NCI-H146 treated with DMSO at 0.1 percent for 48 hours (cell line): ENCODE results near the gene MFSD12.

Source experiments
- DNase-seq: peaks from one replicate; lab custom pipeline; 2025; ENCODE audit not compliant: unreplicated experiment; lab: John Stamatoyannopoulos, UW

Gene MFSD12

DNA sequence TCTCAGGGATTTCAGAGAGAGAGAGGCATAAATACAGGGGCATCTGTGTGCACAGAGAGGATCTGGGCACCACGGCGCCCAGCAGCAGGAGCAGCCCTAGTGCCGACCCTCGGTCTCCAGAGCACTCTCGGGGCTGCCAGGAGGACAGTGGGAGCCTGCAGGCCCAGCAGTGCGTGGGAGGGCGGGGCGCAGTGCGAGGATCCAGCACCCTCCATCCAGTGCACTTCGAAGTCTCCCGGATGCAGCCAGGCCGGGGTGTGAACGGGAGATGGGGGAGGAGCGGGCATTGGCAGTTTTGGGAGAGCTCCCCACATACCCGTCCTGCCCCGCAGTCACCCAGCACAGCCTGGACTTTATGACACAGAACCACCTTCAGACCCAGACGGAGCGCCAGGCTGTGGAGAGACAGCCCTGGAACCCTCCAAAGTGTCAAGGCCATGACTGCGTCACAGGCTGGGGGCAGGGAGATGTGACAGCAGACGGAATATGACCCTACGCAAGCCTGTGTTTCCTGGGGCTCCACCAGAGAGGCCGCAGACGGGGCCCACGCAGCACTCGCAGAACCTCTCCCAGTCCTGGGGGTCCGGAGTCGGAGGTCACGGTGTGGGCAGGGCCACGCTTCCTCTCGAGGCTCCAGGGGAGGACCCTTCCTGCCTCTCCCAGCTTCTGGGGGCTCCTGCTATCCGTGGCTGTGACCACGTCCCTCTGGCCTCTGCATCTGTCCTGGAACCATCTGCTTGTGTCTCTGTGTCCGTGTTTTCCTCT is 33.1 kb downstream of the MFSD12 start:
- DNase-seq: no peak

DNA sequence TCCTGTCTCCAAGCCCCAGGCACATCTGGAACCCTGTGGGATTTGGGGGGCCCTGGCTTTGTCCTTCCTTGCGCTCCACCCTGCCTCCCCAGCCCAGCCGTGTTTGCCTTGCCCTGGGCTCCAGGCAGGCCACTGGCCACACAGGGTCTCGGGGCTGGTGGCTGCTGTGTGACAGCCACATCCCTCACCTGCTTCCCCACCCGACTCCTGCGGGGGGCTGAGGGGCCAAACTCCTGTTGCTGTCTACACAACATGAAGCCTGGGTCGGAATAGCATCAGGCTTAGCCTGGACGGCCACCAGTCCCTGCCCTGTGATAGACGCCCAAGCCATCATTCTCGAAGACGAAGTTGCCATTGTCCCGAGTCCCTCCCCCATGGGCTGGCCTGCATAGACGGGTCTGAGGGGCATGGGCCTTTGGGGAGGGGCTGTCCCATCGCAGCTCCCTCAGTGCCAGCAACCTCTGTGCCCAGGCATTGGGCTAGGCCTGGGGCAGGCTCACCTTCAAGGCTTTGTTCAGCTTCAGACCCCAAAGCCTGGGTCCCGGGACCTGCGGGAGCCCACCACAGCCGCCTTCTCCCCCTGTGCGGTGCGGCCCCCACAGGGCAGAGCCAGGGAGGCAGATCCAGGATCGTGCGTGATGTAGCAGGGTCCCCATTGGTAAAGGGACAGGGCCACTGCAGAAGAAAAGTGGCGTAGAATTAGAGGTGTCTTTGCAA is 33.9 kb downstream of the MFSD12 start:
- no peak for DNase-seq

DNA sequence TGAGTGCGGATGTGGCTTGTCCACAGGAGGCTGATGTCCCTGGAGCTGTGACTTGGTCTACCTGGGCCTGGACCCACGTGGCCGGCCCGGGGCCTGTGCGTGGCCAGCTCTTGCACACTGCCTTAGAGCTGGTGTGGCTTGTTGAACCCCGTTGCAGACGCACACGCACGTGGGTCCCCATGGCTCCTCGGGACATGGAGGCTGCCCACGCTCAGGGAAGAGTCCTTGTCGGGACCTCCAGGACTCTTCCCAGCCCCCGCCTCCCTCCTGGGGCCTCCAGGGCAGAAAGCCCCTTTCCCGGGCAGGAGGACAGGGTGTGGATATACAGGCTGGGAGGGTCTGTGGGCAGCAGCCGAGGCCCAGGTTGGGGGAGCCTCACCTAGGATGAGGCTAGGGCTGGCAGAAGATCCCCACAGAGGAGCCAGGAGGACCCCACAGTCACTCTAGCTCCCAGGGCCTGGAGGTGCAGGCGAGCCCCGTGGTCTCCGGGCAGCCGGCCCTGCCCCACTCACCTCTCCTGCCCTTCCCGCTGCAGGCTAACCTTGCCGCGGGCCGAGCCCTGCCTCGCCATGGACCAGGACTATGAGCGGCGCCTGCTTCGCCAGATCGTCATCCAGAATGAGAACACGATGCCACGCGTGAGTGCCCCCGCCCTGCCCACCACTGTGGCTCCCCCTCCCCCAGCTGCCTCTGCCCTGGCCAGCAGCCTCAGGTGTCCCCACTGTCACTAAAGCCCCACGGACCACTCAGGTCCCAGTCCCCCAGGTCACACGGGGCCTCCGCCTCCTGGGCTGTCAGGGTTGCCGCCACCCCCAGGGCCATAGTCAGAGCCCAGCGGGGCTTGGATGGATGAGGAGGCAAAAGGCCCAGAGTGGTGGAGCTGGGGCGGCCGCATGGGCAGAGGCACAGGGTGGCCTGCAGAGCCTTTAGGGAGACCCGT is 34.7 kb downstream of the MFSD12 start:
- DNase-seq: no peak

DNA sequence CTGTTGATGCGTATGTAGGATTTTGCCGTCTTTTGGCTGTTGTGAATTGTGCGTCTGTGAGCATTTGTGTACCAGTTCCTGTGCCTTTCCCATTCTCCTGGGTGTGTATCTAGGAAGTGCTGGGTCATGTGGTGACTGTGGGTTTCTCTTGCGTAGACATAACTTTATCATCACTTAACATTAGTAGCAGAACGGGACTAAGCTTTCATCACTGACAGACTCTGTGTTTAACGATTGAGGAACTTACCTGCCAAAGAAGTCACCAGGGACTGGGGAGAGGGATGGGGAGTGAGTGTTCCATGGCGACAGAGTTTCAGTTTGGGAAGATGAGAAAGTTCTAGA is 36.3 kb downstream of the MFSD12 start:
- DNase-seq: no peak

- DNase-seq: no peak
Measured at GRCh38 chr19:3520166-3521103, 37.0 kb downstream of the MFSD12 start.

GRCh38 chr19:3519126-3519525 is 38.3 kb downstream of the MFSD12 start:
- no peak for DNase-seq

GRCh38 chr19:3518659-3519058 is 38.7 kb downstream of the MFSD12 start:
- DNase-seq: no peak

DNA sequence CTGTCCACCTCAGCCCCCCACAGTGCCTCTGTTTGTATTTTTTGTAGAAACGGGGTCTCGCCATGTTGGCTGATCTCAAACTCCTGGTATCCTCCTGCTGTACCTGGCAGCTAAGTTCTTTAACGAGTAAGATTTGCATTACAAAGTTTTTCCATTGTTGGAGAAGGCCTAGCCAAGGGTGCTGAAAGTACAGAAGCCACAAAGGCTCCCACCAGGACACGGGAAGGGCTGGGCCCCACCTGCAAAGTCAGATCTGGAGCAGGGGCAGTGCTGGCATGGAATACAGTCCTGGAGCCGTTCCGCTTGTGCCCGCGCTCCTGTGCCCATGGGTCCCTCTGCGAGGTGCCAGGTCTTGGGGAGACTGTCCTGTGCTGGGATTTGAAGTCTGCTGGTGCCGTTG is 39.1 kb downstream of the MFSD12 start:
- DNase-seq: no peak

GRCh38 chr19:3517638-3518037 is 39.7 kb downstream of the MFSD12 start:
- DNase-seq: no peak

DNA sequence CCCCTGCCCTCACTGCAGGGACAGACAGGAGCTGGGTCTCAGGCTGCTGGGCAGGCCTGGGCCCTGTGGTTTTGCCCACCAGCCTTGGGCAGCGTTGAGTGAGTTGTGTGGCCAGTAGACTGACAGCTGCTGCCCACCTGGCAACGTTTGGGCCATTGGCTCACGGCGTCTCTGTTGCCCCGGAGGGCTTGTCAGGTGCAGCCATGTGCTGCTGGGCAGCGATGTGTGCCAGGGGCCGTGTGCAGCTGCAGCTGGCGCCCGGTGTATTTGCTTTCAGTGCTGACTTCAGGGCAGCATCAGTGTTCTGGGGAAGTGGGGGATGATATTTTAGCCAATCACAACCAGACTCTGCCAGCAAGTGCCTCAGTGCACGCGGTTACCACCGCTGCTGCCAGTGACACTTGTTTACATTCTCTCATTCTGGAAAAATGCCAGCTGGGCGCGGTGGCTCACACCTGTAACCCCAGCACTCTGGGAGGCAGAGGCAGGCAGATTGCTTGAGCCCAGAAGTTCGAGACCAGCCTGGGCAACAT is 40.6 kb downstream of the MFSD12 start:
- no peak for DNase-seq

DNA sequence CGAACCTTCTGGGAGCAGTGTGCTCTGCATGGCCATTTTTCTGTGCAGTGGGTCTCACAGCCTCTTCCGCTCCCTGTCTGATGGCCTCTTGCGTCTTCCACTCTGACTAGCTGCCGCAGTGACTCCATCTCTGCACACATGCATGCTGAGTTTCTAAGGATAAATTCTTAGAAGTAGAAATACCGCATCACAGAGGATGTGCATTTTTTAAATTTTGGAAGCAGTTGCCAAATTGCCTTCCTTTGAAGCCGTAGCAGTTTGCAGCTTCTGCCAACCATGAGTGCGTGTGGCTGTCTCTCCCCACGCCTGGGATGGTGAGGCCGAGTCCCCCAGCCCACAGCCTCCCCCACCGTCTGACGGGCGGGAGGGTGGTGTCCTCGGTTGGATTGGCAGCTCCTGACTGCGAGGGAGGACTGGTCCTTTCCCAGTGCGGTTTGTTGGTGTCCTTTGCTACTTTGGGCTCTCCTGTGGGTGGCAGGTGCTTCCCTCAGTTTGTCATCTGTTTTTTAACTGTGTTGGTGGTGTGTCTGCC is 41.4 kb downstream of the MFSD12 start:
- DNase-seq: no peak

DNA sequence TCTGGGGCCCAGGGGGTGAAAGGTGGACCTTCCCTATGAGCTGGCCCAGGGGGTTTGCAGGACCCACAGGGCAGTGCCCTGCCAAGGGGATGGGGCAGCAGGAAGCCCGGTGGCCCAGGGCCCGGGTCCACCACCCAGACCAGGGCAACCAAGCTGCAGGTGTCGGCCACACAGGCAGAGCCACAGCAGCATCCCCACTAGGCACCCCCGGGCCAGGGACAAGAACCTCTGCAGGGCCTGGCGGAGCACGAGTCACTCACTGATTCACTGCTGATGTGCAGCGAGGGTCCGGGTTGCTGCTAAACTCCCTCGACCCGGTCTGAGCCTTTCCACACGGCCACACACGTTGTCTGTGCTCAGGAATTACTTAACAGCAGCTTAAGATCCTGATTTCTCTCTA is 42.5 kb downstream of the MFSD12 start:
- no peak for DNase-seq

DNA sequence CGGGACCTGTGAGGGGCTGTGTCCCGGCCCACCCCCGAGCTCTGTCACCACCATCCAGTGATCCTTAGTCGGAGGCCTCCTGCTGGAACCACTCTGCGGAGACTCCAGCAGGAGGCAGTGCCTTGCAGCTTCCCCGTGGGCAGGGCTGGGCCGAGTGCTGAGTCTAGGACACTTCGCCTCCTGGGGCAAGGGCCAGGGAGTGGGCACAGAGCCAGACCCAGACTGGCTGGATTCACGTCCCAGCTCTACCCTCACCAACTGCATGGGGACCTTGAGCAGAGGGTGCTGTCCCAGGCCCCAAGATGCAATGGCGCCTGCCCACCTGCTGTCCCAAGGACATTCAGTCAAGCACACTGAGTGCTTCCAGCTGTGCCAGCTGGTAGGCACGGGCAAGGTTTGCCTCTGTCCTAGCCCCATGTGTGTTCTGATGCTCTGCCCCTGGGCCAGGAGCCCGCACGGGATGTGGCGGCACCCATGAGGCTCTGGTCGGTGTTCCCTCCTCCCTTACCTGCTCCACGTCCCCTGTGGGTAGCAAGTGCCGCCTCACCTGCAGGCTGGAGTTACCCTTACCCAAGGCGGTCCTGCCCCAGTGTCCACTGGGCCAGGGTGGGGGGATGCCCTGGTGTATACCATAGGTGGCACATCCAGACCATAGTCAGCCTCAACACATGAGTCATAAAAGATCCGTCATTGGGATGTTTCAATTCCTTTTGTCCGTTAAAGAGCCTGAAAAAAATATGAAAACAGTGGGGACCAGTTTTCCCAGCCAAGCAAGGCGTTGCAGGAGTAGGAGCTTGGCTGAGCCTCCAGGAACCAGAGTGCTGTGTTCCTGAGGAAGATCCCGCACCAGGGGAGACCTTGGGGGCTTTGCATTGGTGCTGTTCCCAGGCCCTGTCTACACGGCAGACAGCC is 43.9 kb downstream of the MFSD12 start:
- no peak for DNase-seq

GRCh38 chr19:3512562-3513228 is 44.7 kb downstream of the MFSD12 start:
- DNase-seq: no peak

DNA sequence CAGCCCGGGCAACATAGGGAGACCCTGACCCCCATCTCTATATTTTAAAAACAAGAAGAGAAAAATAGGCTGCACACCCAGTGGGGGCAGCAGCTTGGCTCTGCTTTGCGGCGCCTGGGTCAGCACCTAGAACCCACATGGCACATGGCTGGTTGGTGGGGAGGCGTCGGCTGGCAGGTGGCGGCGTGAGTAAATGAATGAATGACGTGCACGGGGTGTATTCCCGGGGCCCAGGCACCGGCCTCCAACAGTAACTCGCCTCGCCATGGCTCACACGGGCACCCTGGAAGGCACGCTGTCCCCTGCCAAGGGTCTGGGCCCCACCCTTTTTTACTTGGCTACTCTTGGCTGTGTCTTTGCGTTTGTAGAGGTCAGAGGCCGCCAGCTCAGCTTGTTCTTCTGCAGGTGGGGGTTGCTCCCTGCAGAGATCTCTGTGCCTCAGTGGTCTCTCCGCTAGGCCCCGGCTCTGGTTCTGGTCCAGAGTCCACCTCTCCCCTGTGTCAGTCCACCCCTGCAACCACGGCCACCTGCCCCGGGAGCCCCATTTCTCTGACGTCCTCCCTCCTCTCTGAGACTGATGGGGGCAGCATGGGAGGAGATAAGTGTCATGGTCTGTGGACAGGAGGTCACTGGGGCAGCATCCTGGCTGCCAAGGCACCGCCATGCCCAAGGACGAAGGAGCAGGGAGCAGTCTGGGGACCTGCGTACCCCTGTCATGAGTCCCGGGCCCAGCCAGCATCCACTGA is 45.7 kb downstream of the MFSD12 start:
- no peak for DNase-seq

GRCh38 chr19:3510727-3511126 is 46.7 kb downstream of the MFSD12 start:
- DNase-seq: no peak

GRCh38 chr19:3509566-3509989 is 47.8 kb downstream of the MFSD12 start:
- DNase-seq: no peak
